GM21367 (cell line): ENCODE measurements around the gene GPSM1.

Experiments
- ATAC-seq: cut with Tn5 transposase; IDR thresholded peaks from one replicate; pipeline ENCODE4 v1.9.1; 2021; ENCODE audit not compliant: unreplicated experiment

The GPSM1 gene

GRCh38 chr9:136407911-136408310 lies 80.6 kb downstream of the GPSM1 start:
- ATAC-seq: no peak
